K562 (cell line): ENCODE data around the gene OCIAD1. TPM values are rescaled to one million over a fixed set of nuclear protein-coding genes. Genes with fewer than 3 reads are reported as not detected.
A peak's percentile ranks its signal among the peaks of the same experiment; 100 is the strongest.

Experiments used
- ATAC-seq: fragments of 200-7000 bp; cut with Tn5 transposase; 3 replicates; pipeline ENCODE4 v1.9.1; 2020; ENCODE audit warnings: moderate library complexity
- BruUV-seq: library from RNA; stranded (reverse); fragments of 400-500 nt; replicated peaks from 2 replicates; lab custom pipeline; 2021; lab: Mats Ljungman, UMichigan
- CTCF ChIA-PET: fragments of 300-600 bp; formaldehyde crosslinking; extraction: SDS; loops from one replicate; lab custom pipeline; 2021; ENCODE audit warnings: low intra/inter-chr PET ratio; lab: Yijun Ruan, JAX
- POLR2A ChIA-PET: fragments of 300-600, 350-650 bp; sonication (Branson Sonifier 250); formaldehyde crosslinking; extraction: SDS; loops from one replicate; lab custom pipeline; 2021; ENCODE audit warnings: antibody characterized with exemption, inconsistent platforms; lab: Yijun Ruan, JAX
- DNase-seq, 4 experiments: peaks; one replicate each; pipeline versions ENCODE4 v3.0.0 to v3.0.0-alpha.2; 2011 to 2018; ENCODE audit warnings: low spot score in 3 of 4, mixed read lengths in 3 of 4; ENCODE audit errors: extremely low read depth in 1 of 4
- FAIRE-seq: peaks from 2 replicates; lab custom pipeline; 2011; peaks lifted over from hg19 to GRCh38; lab: Jason Lieb, UNC
- H2AFZ ChIP-seq: 2 replicates; pipeline ENCODE4 v1.6.0; 2011; ENCODE audit warnings: low read depth, low read length, control low read depth, inconsistent platforms
- H3K27ac ChIP-seq: fragments of 200-600 bp; 3 replicates; pipeline ENCODE4 v1.8.0; 2011; ENCODE audit warnings: low read depth, mild to moderate bottlenecking, control low read depth, inconsistent platforms, low read length, moderate library complexity, mixed read lengths; ENCODE audit errors: extremely low read depth
- H3K27me3 ChIP-seq, 2 experiments: fragments of 300-600 bp in 1 of 2; 2 replicates in 1 of 2; 3 replicates in 1 of 2; pipeline versions ENCODE4 v1.6.0 to v1.8.0; 2011; ENCODE audit warnings: inconsistent platforms in 2 of 2, low read length in 2 of 2, mild to moderate bottlenecking in 1 of 2, mixed read lengths in 1 of 2, moderate library complexity in 1 of 2; ENCODE audit not compliant: control insufficient read depth in 2 of 2, insufficient read depth in 2 of 2
- H3K36me3 ChIP-seq: fragments of 300-600 bp; 3 replicates; pipeline ENCODE4 v1.8.0; 2011; ENCODE audit warnings: mild to moderate bottlenecking, low read length, inconsistent platforms; ENCODE audit not compliant: control insufficient read depth, insufficient read depth
- H3K4me1 ChIP-seq, 2 experiments: fragments of 200-600 bp in 1 of 2; replicated peaks in 1 of 2; 2 replicates in 1 of 2; 3 replicates in 1 of 2; pipeline versions ENCODE4 v1.5.1 to v1.8.0; 2011; ENCODE audit warnings: inconsistent platforms in 2 of 2, low read length in 2 of 2, mild to moderate bottlenecking in 1 of 2, mixed read lengths in 1 of 2, moderate library complexity in 1 of 2; ENCODE audit not compliant: control insufficient read depth in 2 of 2, insufficient read depth in 2 of 2
- H3K4me2 ChIP-seq: 2 replicates; pipeline ENCODE4 v1.6.1; 2011; ENCODE audit warnings: low read length, control low read depth, inconsistent platforms, mixed read lengths; ENCODE audit not compliant: insufficient read depth
- H3K4me3 ChIP-seq: fragments of 200-600 bp; sonication (generic), shearing (Covaris generic); 2 replicates; pipeline ENCODE4 v1.5.1; 2016; ENCODE audit warnings: control low read depth, inconsistent platforms
- H3K79me2 ChIP-seq: fragments of 200-600 bp; 3 replicates; pipeline ENCODE4 v1.8.0; 2011; ENCODE audit warnings: low read length, inconsistent platforms; ENCODE audit not compliant: control insufficient read depth, insufficient read depth
- H3K9ac ChIP-seq, 2 experiments: 2 replicates each; pipeline versions ENCODE4 v1.6.0 to v1.6.1; 2011; ENCODE audit warnings: low read depth in 2 of 2, low read length in 2 of 2, control low read depth in 1 of 2, inconsistent platforms in 1 of 2, mild to moderate bottlenecking in 1 of 2, mixed read lengths in 1 of 2; ENCODE audit not compliant: insufficient read depth in 1 of 2
- H3K9me1 ChIP-seq: one replicate; pipeline ENCODE4 v1.6.0; 2011; ENCODE audit warnings: inconsistent platforms, mild to moderate bottlenecking, low read length, moderate library complexity; ENCODE audit not compliant: control insufficient read depth, insufficient read depth
- H3K9me3 ChIP-seq: replicated peaks from 2 replicates; pipeline ENCODE4 v1.5.1; 2011; ENCODE audit warnings: low read depth, low read length, inconsistent platforms; ENCODE audit not compliant: control insufficient read depth, insufficient read depth
- H4K20me1 ChIP-seq: replicated peaks from 2 replicates; pipeline ENCODE4 v1.6.1; 2011; ENCODE audit warnings: low read length, inconsistent platforms, mixed read lengths; ENCODE audit not compliant: control insufficient read depth, insufficient read depth
- C11orf30 ChIP-seq: fragments of 450-650 bp; IDR thresholded peaks from 2 replicates; pipeline ENCODE4 v1.6.1; 2016; ENCODE audit warnings: low read depth, mild to moderate bottlenecking
- CBFA2T3 ChIP-seq: fragments of 450-650 bp; IDR thresholded peaks from 2 replicates; pipeline ENCODE4 v1.6.1; 2017
- CREB5 ChIP-seq: fragments of 250-450 bp; sonication (Bioruptor Pico); IDR thresholded peaks from 2 replicates; pipeline ENCODE4 v1.5.0; 2020; ENCODE audit warnings: mild to moderate bottlenecking
- ELF1 ChIP-seq: fragments of 200-800 bp; sonication (Bioruptor generic); IDR thresholded peaks from 2 replicates; pipeline ENCODE4 v1.6.1; 2016; ENCODE audit warnings: missing genetic modification characterization, missing compliant biosample characterization
- MBD2 ChIP-seq: sonication (generic); IDR thresholded peaks from 2 replicates; pipeline ENCODE4 v1.6.1; 2016; ENCODE audit warnings: low read depth, borderline replicate concordance
- MTF1 ChIP-seq: fragments of 250-450 bp; sonication (Bioruptor Pico); IDR thresholded peaks from 2 replicates; pipeline ENCODE4 v1.9.0; 2021; ENCODE audit warnings: moderate library complexity, mild to moderate bottlenecking, inconsistent platforms, borderline replicate concordance
- NR2C1 ChIP-seq, 2 experiments: fragments of 450-650 bp; IDR thresholded peaks; 2 replicates each; pipeline ENCODE4 v1.6.1; 2017; ENCODE audit warnings: mild to moderate bottlenecking in 2 of 2, antibody characterized with exemption in 1 of 2, inconsistent platforms in 1 of 2, missing compliant biosample characterization in 1 of 2, missing genetic modification characterization in 1 of 2
- PHB ChIP-seq: fragments of 250-450 bp; sonication (Bioruptor Pico); IDR thresholded peaks from 2 replicates; pipeline ENCODE4 v1.5.0; 2021
- PTTG1 ChIP-seq: fragments of 450-650 bp; IDR thresholded peaks from 2 replicates; pipeline ENCODE4 v1.6.1; 2016; ENCODE audit warnings: low read depth, mild to moderate bottlenecking, missing genetic modification characterization, missing compliant biosample characterization
- THAP7 ChIP-seq: fragments of 250-450 bp; sonication (Bioruptor Pico); IDR thresholded peaks from 2 replicates; pipeline ENCODE4 v1.5.0; 2021
- ZNF140 ChIP-seq: fragments of 250-450 bp; sonication (Bioruptor Pico); IDR thresholded peaks from 2 replicates; pipeline ENCODE4 v1.8.0; 2021; ENCODE audit warnings: moderate library complexity, mild to moderate bottlenecking, inconsistent platforms
- ZNF217 ChIP-seq: sonication (generic); formaldehyde crosslinking; IDR thresholded peaks from 2 replicates; pipeline ENCODE4 v1.8.0; 2022; ENCODE audit warnings: mild to moderate bottlenecking, missing genetic modification reagents
- ZNF24 ChIP-seq: fragments of 450-650 bp; IDR thresholded peaks from 2 replicates; pipeline ENCODE4 v1.6.1; 2016
- ZNF395 ChIP-seq: fragments of 200-800 bp; sonication (Bioruptor generic); IDR thresholded peaks from 2 replicates; pipeline ENCODE4 v1.6.1; 2017; ENCODE audit warnings: missing genetic modification characterization, missing compliant biosample characterization
- ZNF431 ChIP-seq: sonication (generic); formaldehyde crosslinking; IDR thresholded peaks from 2 replicates; pipeline ENCODE4 v1.8.0; 2022; ENCODE audit warnings: mild to moderate bottlenecking, missing genetic modification reagents
- ZNF609 ChIP-seq: sonication (generic); formaldehyde crosslinking; IDR thresholded peaks from 2 replicates; pipeline ENCODE4 v1.8.1; 2023; ENCODE audit warnings: missing genetic modification reagents, mild to moderate bottlenecking, borderline replicate concordance
- in situ Hi-C: fragments of 300-500 bp; cut with MboI; formaldehyde crosslinking; loops from 4 replicates; pipeline ENCODE4 v1.15.0; 2018; ENCODE audit warnings: inconsistent platforms, mixed read lengths
- intact Hi-C: fragments of 100-400 bp; cut with micrococcal nuclease; formaldehyde crosslinking; loops from 2 replicates; pipeline ENCODE4 v1.14.2; 2022
- polyA plus RNA-seq, 8 experiments: library from polyadenylated mRNA; depleted of rRNA in 4 of 8; stranded (reverse) in 5 of 8; unstranded in 3 of 8; fragments of >200 nt; fragmentation: Nextera tagmentation in 2 of 8; fragmentation: Illumina TruSeq in 1 of 8; extraction: Ambion mirVana in 2 of 8; extraction: Trizol in 1 of 8; gene quantifications; 2 replicates each; pipeline versions ENCODE4 v1.2.1 to v1.2.3, GENCODE V29; 2011 to 2014; ENCODE audit warnings: inconsistent platforms in 1 of 8, missing spikeins in 1 of 8
- total RNA-seq, 7 experiments: library from RNA; depleted of rRNA in 6 of 7; stranded (reverse); fragments of >200 nt in 6 of 7; fragmentation: Illumina TruSeq in 2 of 7; extraction: Trizol in 2 of 7; gene quantifications; 2 replicates each; pipeline versions ENCODE4 v1.2.1 to v1.2.3, GENCODE V29; 2011 to 2021; ENCODE audit warnings: low replicate concordance in 1 of 7

Gene OCIAD1
- total and polyA plus RNA-seq, 9 of the 15 experiments (the other 6 are each of a cell fraction or from before 2014, with no cell fraction given), result 99.0 to 358 (median 196) TPM

- no peaks in the 10 kb centered on the region for H3K9me1 ChIP-seq
- no peaks in the 10 kb centered on the region for H4K20me1 ChIP-seq
- no peak overlapping the region for H3K9ac ChIP-seq
- no TSS peak for BruUV-seq
- FAIRE-seq (no peak), DNase-seq (no peak), ATAC-seq (no peak)
- no peak overlapping the region for H2AFZ ChIP-seq
- in situ Hi-C loops, result no loop called here
- no peak overlapping the region for H3K4me3 ChIP-seq
- intact Hi-C loops, result no loop called here
- peaks cover 0 to 6% of the 10 kb centered on the region in 2 experiments; a peak in 2 of 5 replicates for H3K4me1 ChIP-seq
- no peaks in the 10 kb centered on the region for H3K36me3 ChIP-seq
- ChIA-PET POLR2A (no interaction called here), CTCF (no interaction called here)
- H3K27ac ChIP-seq, result no peak overlapping the region
- peaks cover 0 to 6% of the 10 kb centered on the region in 2 experiments; a peak in 1 of 5 replicates for H3K27me3 ChIP-seq
- no peak overlapping the region for H3K4me2 ChIP-seq
- no peaks in the 10 kb centered on the region for H3K79me2 ChIP-seq
- no peaks in the 10 kb centered on the region for H3K9me3 ChIP-seq
- no peak for TF ChIP-seq THAP7 (CRISPR knock-in tag)
- TF ChIP-seq ZNF395 (CRISPR knock-in tag), result 0 out of 2 replicates have a peak, but pooled peaks have one; percentile 4
- no peak for TF ChIP-seq ZNF609 (CRISPR knock-in tag)
- TF ChIP-seq CREB5 (CRISPR knock-in tag), result no peak
- peak; percentile 60; the same call in 1 of the 2 replicates for TF ChIP-seq ZNF24
- no peak for TF ChIP-seq PHB (CRISPR knock-in tag)
- no peak for TF ChIP-seq ELF1 (tag)
- TF ChIP-seq PTTG1 (tag), result 0 out of 2 replicates have a peak, but pooled peaks have one; percentile 17
- TF ChIP-seq C11orf30, result no peak
- no peak for TF ChIP-seq MBD2
- no peak for TF ChIP-seq ZNF217 (CRISPR knock-in tag)
- TF ChIP-seq NR2C1 (IDR thresholded peaks at IDR 0.05), result no peak
- 0 out of 2 replicates have a peak, but pooled peaks have one; percentile 10 for TF ChIP-seq NR2C1 (tag; IDR thresholded peaks at IDR 0.05)
- TF ChIP-seq CBFA2T3, result no peak
- no peak for TF ChIP-seq ZNF140
- TF ChIP-seq MTF1 (CRISPR knock-in tag), result no peak
- no peak for TF ChIP-seq ZNF431 (CRISPR knock-in tag)
Measured at GRCh38 chr4:48908687-48909086, 77.8 kb downstream of the OCIAD1 start.
